ENCODE data around the gene B3GNT3. TPM values are rescaled to one million over a fixed set of nuclear protein-coding genes. Genes with fewer than 3 reads are reported as not detected.

The B3GNT3 gene
- total RNA-seq, 6 experiments from 2014 or later, result 0.26 to 13.6 (median 3.1) TPM

DNA sequence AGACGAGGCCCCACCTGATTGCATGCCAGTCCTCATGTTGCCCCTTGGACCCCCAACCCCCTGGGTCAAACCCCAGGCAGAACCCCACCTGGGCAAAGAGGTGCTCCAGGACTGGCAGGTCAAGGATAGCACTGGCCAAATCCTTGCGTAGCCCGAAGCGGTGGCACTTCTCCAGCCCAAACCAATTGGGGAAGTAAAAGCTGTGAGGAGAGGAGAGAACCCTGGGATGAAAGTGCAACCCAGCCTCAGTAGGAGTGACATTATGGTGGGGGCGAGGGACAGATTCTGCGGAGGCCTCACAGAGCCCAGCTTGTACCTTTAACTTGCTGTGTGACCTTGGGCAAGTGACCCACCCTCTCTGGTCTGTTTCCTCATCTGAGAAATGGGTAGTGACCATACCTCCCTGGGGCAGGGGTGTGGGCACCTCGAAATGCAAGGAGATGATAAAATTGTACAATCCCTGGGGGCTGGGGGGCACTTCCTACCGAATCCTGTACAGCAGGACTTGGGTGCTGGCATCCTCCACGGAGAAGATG is 48.4 kb downstream of the B3GNT3 start:
- TF ChIP-seq, protein P1, sequence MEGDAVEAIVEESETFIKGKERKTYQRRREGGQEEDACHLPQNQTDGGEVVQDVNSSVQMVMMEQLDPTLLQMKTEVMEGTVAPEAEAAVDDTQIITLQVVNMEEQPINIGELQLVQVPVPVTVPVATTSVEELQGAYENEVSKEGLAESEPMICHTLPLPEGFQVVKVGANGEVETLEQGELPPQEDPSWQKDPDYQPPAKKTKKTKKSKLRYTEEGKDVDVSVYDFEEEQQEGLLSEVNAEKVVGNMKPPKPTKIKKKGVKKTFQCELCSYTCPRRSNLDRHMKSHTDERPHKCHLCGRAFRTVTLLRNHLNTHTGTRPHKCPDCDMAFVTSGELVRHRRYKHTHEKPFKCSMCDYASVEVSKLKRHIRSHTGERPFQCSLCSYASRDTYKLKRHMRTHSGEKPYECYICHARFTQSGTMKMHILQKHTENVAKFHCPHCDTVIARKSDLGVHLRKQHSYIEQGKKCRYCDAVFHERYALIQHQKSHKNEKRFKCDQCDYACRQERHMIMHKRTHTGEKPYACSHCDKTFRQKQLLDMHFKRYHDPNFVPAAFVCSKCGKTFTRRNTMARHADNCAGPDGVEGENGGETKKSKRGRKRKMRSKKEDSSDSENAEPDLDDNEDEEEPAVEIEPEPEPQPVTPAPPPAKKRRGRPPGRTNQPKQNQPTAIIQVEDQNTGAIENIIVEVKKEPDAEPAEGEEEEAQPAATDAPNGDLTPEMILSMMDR (IDR thresholded peaks at IDR 0.05), result no peak
- TF ChIP-seq POLR2A (IDR thresholded peaks at IDR 0.05), result no peak
- WGBS (ENCODE audit: insufficient coverage, low coverage, low lambda C conversion rate, missing lambda C conversion rate), result 82% methylated on average over 5 of the region's 9 CpGs
- ATAC-seq (no peak), DNase-seq (no peak)
- no peaks in the 10 kb centered on the region for H3K9me3 ChIP-seq
- H3K4me1 ChIP-seq, result no peaks in the 10 kb centered on the region
- intact Hi-C loops (cut with DNase I), result no loop called here
- no peaks in the 10 kb centered on the region for H3K27me3 ChIP-seq
- H3K27ac ChIP-seq, result no peak overlapping the region
- H3K4me3 ChIP-seq, result no peak overlapping the region
- H3K36me3 ChIP-seq, result no peaks in the 10 kb centered on the region

GRCh38 chr19:17843908-17844490 is 49.1 kb downstream of the B3GNT3 start:
- Histone ChIP-seq H3K4me3 (no peak overlapping the region), H3K27ac (no peak overlapping the region), H3K4me1 (no peaks in the 10 kb centered on the region), H3K9me3 (no peaks in the 10 kb centered on the region), H3K27me3 (no peaks in the 10 kb centered on the region), H3K36me3 (no peaks in the 10 kb centered on the region)
- no peak for TF ChIP-seq POLR2A (IDR thresholded peaks at IDR 0.05)
- TF ChIP-seq, protein P1 (IDR thresholded peaks at IDR 0.05), result no peak
- DNase-seq (no peak), ATAC-seq (no peak)
- intact Hi-C loops (cut with DNase I), result no loop called here
- 73% methylated on average over 4 of the region's 14 CpGs for WGBS (ENCODE audit: insufficient coverage, low coverage, low lambda C conversion rate, missing lambda C conversion rate)

DNA sequence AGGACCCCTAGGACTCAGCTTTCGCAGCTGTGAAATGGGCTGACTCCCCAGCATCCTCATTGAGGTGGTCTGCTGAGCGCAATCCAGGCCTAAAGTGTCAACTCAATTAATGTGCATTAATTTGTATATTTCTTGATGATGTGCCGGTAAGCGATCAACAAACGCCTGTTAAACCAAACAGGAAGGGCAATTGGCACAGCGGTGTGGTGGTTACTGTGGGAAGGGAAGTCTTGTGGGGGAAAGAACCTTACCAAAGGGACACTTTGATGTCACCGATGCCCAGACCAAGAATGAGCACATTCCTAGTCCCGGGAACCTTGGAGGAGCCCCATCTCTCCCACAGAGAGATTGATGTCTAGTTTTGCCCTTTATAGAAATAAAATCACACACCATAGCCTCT is 51.2 kb downstream of the B3GNT3 start:
- Histone ChIP-seq H3K27me3 (no peaks in the 10 kb centered on the region), H3K36me3 (no peaks in the 10 kb centered on the region), H3K27ac (no peak overlapping the region), H3K4me1 (no peaks in the 10 kb centered on the region), H3K4me3 (no peak overlapping the region), H3K9me3 (no peaks in the 10 kb centered on the region)
- no peak for ATAC-seq
- 56% methylated on average over 4 of the region's 8 CpGs for WGBS (ENCODE audit: insufficient coverage, low coverage, low lambda C conversion rate, missing lambda C conversion rate)
- intact Hi-C loops (cut with DNase I), result no loop called here
- TF ChIP-seq, protein P1 (IDR thresholded peaks at IDR 0.05), result no peak
- no peak for TF ChIP-seq POLR2A (IDR thresholded peaks at IDR 0.05)
- DNase-seq, result no peak

DNA sequence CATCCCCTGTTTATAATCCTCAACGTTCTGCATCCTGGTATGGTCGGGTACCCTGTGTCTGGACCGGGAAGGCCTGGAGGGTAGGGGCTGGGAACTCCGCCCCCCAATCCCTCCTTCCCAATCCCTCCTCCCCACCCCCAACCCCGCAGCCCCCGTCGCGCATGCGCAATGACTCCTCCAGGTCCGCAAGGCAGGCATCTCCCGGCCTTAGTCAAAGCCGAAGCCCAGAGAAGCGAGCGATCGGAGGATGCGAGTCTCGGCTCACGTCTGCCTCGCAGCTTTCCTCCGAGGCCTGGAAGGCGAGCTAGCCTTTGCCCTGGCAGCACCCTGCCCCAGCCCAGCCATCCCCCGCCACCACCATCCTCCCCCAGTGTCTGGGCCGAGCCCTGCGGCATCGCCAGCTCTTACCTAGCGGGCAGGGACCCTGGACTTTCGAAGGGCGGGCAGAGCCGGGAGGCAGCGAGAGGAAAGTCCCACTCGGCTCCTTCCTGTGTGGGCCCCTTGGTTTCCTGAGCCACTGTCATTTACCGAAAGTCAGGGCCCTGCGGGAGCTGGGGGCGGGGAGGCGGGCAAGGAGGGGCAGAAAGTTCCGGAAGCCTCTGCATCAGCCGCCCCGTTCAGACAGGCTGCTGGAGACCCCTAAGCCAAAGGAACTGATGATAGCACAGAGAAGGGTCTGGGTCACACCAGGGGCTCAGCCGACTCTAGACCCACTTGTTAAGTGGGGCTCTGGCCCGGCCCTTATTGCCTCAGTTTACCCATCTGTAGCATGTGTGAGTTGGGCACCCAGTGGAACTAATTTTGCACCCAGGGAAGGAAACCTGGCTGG is 52.8 kb downstream of the B3GNT3 start, which contains the start of gene JAK3:
TSS of gene JAK3 (minus strand) at position 445 of the 829 bp plus-strand sequence. CDS start 3,565 bp downstream, outside the sequence.
- Histone ChIP-seq H3K9me3 (no peaks in the 10 kb centered on the region), H3K36me3 (no peaks in the 10 kb centered on the region), H3K4me3 (peak within 1 kb of the TSS; percentile 26 to 43 (median 32)), H3K27me3 (no peaks in the 10 kb centered on the region), H3K27ac (peak within 1 kb of the TSS; percentile 44 to 93 (median 77)), H3K4me1 (no peaks in the 10 kb centered on the region)
- 4% methylated on average over 15 of the region's 40 CpGs for WGBS (ENCODE audit: insufficient coverage, low coverage, low lambda C conversion rate, missing lambda C conversion rate)
- intact Hi-C loops (cut with DNase I), result no loop called here
- no peak for TF ChIP-seq POLR2A (IDR thresholded peaks at IDR 0.05)
- TF ChIP-seq, protein P1 (IDR thresholded peaks at IDR 0.05), result no peak
- DNase-seq (peak; percentile 65 to 80 (median 75)), ATAC-seq (peak; percentile 51 to 83 (median 69))
